ENCODE data around the gene GAS2L3. TPM values are rescaled to one million over a fixed set of nuclear protein-coding genes. Genes with fewer than 3 reads are reported as not detected.

The GAS2L3 gene
- total and polyA plus RNA-seq, 7 donors: 0.26 to 1.8 (median 0.61) TPM

GRCh38 chr12:100564090-100564489 is 9.4 kb upstream of the GAS2L3 start:
- H3K27ac ChIP-seq: no peak overlapping the region
- H3K4me1 ChIP-seq: no peaks in the 10 kb centered on the region
- no peak for TF ChIP-seq CTCF (IDR thresholded peaks at IDR 0.05)
- H3K4me3 ChIP-seq: no peak overlapping the region
- H3K36me3 ChIP-seq (ENCODE audit: insufficient read depth in 1 of 2, low read depth in 1 of 2): no peaks in the 10 kb centered on the region
- intact Hi-C loops (cut with DNase I): no loop called here
- H3K9me3 ChIP-seq: no peaks in the 10 kb centered on the region
- ATAC-seq (no peak), DNase-seq (no peak)
- peaks cover 0 to 2% (median 0%) of the 10 kb centered on the region in 3 donors for H3K27me3 ChIP-seq (ENCODE audit: insufficient read depth in 3 of 3, low read length in 2 of 3)
- WGBS, 3 donors: 17 to 27% (median 18%) methylated on average over 2 of the region's 2 CpGs

- TF ChIP-seq CTCF (IDR thresholded peaks at IDR 0.05): no peak
- DNase-seq (no peak), ATAC-seq (no peak)
- Histone ChIP-seq H3K4me3 (no peak overlapping the region), H3K27ac (no peak overlapping the region), H3K36me3 (ENCODE audit: insufficient read depth in 1 of 2, low read depth in 1 of 2) (no peaks in the 10 kb centered on the region), H3K9me3 (no peaks in the 10 kb centered on the region), H3K27me3 (ENCODE audit: insufficient read depth in 3 of 3, low read length in 2 of 3) (peaks cover 0 to 2% (median 0%) of the 10 kb centered on the region in 3 donors), H3K4me1 (no peaks in the 10 kb centered on the region)
- intact Hi-C loops (cut with DNase I): no loop called here
- WGBS, 3 donors: 83 to 95% (median 93%) methylated on average over 6 of the region's 6 CpGs
These were observed 8.5 kb upstream of the GAS2L3 start for GRCh38 chr12:100564905-100565467.

- DNase-seq: no peak
- no peak overlapping the region for H3K27ac ChIP-seq
- WGBS, 3 donors: 64 to 77% (median 71%) methylated on average over 3 of the region's 3 CpGs
- H3K9me3 ChIP-seq: no peaks in the 10 kb centered on the region
- no peaks in the 10 kb centered on the region for H3K4me1 ChIP-seq
- no peak overlapping the region for H3K4me3 ChIP-seq
- intact Hi-C loops (cut with DNase I): no loop called here
- ATAC-seq: no peak
- no peaks in the 10 kb centered on the region for H3K36me3 ChIP-seq (ENCODE audit: insufficient read depth in 1 of 2, low read depth in 1 of 2)
- no peak for TF ChIP-seq CTCF (IDR thresholded peaks at IDR 0.05)
- peaks cover 0 to 2% (median 0%) of the 10 kb centered on the region in 3 donors for H3K27me3 ChIP-seq (ENCODE audit: insufficient read depth in 3 of 3, low read length in 2 of 3)
These were observed 7.4 kb upstream of the GAS2L3 start for GRCh38 chr12:100565987-100566545.

GRCh38 chr12:100566887-100567637 is 6.4 kb upstream of the GAS2L3 start:
- no peaks in the 10 kb centered on the region for H3K9me3 ChIP-seq
- ATAC-seq (no peak), DNase-seq (no peak)
- H3K27me3 ChIP-seq (ENCODE audit: insufficient read depth in 3 of 3, low read length in 2 of 3): peaks cover 0 to 2% (median 0%) of the 10 kb centered on the region in 3 donors
- WGBS, 3 donors: 32 to 37% (median 34%) methylated on average over 3 of the region's 3 CpGs
- H3K4me1 ChIP-seq: no peaks in the 10 kb centered on the region
- TF ChIP-seq CTCF (IDR thresholded peaks at IDR 0.05): no peak
- intact Hi-C loops (cut with DNase I): no loop called here
- no peak overlapping the region for H3K4me3 ChIP-seq
- H3K36me3 ChIP-seq (ENCODE audit: insufficient read depth in 1 of 2, low read depth in 1 of 2): no peaks in the 10 kb centered on the region
- H3K27ac ChIP-seq: no peak overlapping the region

Data from psoas muscle (tissue), 8 donors.